Measurements from ENCODE around the gene SDSL.

DNA sequence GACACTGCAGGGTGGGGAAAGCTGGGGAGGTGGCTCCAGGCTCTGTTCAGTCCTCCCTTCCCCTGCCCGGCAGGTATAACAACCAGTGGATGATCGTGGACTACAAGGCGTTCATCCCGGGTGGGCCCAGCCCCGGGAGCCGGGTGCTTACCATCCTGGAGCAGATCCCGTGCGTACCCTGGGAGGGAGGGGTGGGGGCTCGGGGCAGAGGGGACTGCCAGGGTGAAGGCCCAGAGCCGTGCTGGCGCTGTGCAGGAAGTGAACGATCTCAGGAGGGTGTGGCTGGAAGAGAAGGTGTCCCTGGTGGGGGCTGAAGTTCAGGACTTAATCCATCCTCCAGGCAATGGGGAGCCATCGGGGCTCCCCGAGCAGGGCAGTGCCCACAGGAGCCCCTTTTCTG is 37.4 kb upstream of the SDSL start:
- TF ChIP-seq EZH2 (IDR thresholded peaks at IDR 0.05; ENCODE audit: low read depth, unreplicated experiment), result no peak
- TF ChIP-seq CTCF (conservative IDR thresholded peaks at IDR 0.05; ENCODE audit: low read depth in 2 of 2), result no peak
- no peak for TF ChIP-seq CREB1 (CRISPR knock-in tag; IDR thresholded peaks at IDR 0.05; ENCODE audit: low read depth)
- TF ChIP-seq EZH2phosphoT487 (IDR thresholded peaks at IDR 0.05; ENCODE audit: unreplicated experiment), result no peak
- no peak for TF ChIP-seq POLR2AphosphoS5 (IDR thresholded peaks at IDR 0.05; ENCODE audit: low read depth)
- no peak for TF ChIP-seq REST (IDR thresholded peaks at IDR 0.05; ENCODE audit: unreplicated experiment)
- TF ChIP-seq NANOG (IDR thresholded peaks at IDR 0.05; ENCODE audit: borderline replicate concordance), result no peak

Data from GM23338 (cell line).